Natural killer cell (primary cell): Measurements from ENCODE around the gene ZNF778. TPM values are rescaled to one million over a fixed set of nuclear protein-coding genes. Genes with fewer than 3 reads are reported as not detected.
"Not testable (repeated sequence)": the region's sequence is repeated elsewhere in the genome, so short reads cannot be mapped to it uniquely, and the experiment has no call there.

Experiments used
- ATAC-seq, 3 donors: fragments of 150-1000 bp in 2 of 3; fragments of 200-7000 bp in 1 of 3; cut with Tn5 transposase; 1 replicate in 1 of 3; 2 replicates in 2 of 3; pipeline ENCODE4 v1.10.0; 2021; ENCODE audit warnings: mild to moderate bottlenecking in 2 of 3, moderate library complexity in 2 of 3
- DNase-seq, 2 donors: peaks; one replicate each; pipeline versions ENCODE4 v3.0.0 to v3.0.0-alpha.2; 2013 to 2021; ENCODE audit warnings: mixed read lengths in 1 of 2
- H3K27ac ChIP-seq: one replicate; pipeline ENCODE4 v1.5.1; 2013; ENCODE audit warnings: mild to moderate bottlenecking, low read length
- H3K27me3 ChIP-seq: one replicate; pipeline ENCODE4 v1.6.1; 2013; ENCODE audit warnings: low read length; ENCODE audit not compliant: control insufficient read depth, insufficient read depth
- H3K36me3 ChIP-seq: one replicate; pipeline ENCODE4 v1.6.1; 2013; ENCODE audit warnings: low read length; ENCODE audit not compliant: control insufficient read depth, insufficient read depth
- H3K4me1 ChIP-seq: one replicate; pipeline ENCODE4 v1.6.1; 2013; ENCODE audit warnings: low read length; ENCODE audit not compliant: control insufficient read depth, insufficient read depth
- H3K4me3 ChIP-seq: one replicate; pipeline ENCODE4 v1.5.1; 2013; ENCODE audit warnings: low read length
- H3K9me3 ChIP-seq: one replicate; pipeline ENCODE4 v1.6.1; 2013; ENCODE audit warnings: low read length; ENCODE audit not compliant: control insufficient read depth, insufficient read depth
- H3K27ac Mint-ChIP-seq, 2 donors: one replicate each; pipeline ENCODE4 v1.8.0; 2022; ENCODE audit warnings: mild to moderate bottlenecking in 2 of 2, mixed read lengths in 2 of 2, moderate library complexity in 1 of 2
- H3K27me3 Mint-ChIP-seq, 2 donors: one replicate each; pipeline ENCODE4 v1.8.0; 2022; ENCODE audit warnings: low read depth in 2 of 2, mixed read lengths in 2 of 2
- H3K36me3 Mint-ChIP-seq: one replicate; pipeline ENCODE4 v1.8.0; 2022; ENCODE audit warnings: mixed read lengths
- H3K4me1 Mint-ChIP-seq, 2 donors: one replicate each; pipeline ENCODE4 v1.8.0; 2022; ENCODE audit warnings: mixed read lengths in 2 of 2
- H3K4me3 Mint-ChIP-seq: one replicate; pipeline ENCODE4 v1.8.0; 2022; ENCODE audit warnings: mild to moderate bottlenecking, moderate library complexity, mixed read lengths
- H3K9me3 Mint-ChIP-seq, 2 donors: one replicate each; pipeline ENCODE4 v1.8.0; 2022; ENCODE audit warnings: mixed read lengths in 2 of 2
- CTCF ChIP-seq: fragments of 200-600 bp; IDR thresholded peaks from one replicate; pipeline ENCODE4 v1.8.0; 2022; ENCODE audit warnings: antibody characterized with exemption
- WGBS: methylation state at CpG from one replicate; pipeline ENCODE4 v1.1.7; 2013; ENCODE audit warnings: missing lambda C conversion rate; ENCODE audit not compliant: insufficient coverage; 5-methylcytosine and 5-hydroxymethylcytosine counted together
- intact Hi-C: fragments of 100-400 bp; cut with micrococcal nuclease; formaldehyde crosslinking; loops from one replicate; pipeline ENCODE4 v1.14.2; 2022
- total RNA-seq, 4 donors: library from RNA; stranded (reverse); fragments of 120-200 nt in 1 of 4; gene quantifications; one replicate each; pipeline versions ENCODE4 v1.2.3 to v1.2.4, GENCODE V29; 2013 to 2022

Gene ZNF778
- total RNA-seq, 3 donors from 2014 or later (not counting 1 experiment from before 2014, with no cell fraction given) = 7.0 to 14.1 (median 11.8) TPM

- Histone ChIP-seq H3K27me3 (no peaks in the 10 kb centered on the region), H3K27ac (no peak overlapping the region), H3K36me3 (no peaks in the 10 kb centered on the region), H3K4me3 (no peak overlapping the region), H3K4me1 (peaks cover 12% of the 10 kb centered on the region), H3K9me3 (peaks cover 10% of the 10 kb centered on the region)
- peak overlapping the region; percentile 81 for H3K4me3 Mint-ChIP-seq
- WGBS = 7% methylated on average over 78 of the region's 78 CpGs
- no peaks in the 10 kb centered on the region for H3K36me3 Mint-ChIP-seq
- no peak for TF ChIP-seq CTCF
- H3K9me3 Mint-ChIP-seq = peaks cover 2 to 10% of the 10 kb centered on the region in 2 donors
- intact Hi-C loops = loop anchor here (10.0 kb wide), 1 partner anchor 68 kb away; no protein-coding TSS in a partner anchor
- peak; percentile 93 to 100 (median 97) for ATAC-seq
- no peaks in the 10 kb centered on the region for H3K27me3 Mint-ChIP-seq
- DNase-seq = peak; percentile 94
- no peak overlapping the region for H3K27ac Mint-ChIP-seq
- H3K4me1 Mint-ChIP-seq = peaks cover 6 to 9% of the 10 kb centered on the region in 2 donors
Observed at GRCh38 chr16:89246903-89247733, 29.6 kb downstream of the ZNF778 start.

- not testable (repeated sequence) for DNase-seq, H3K27ac Mint-ChIP-seq, H3K27me3 Mint-ChIP-seq, H3K9me3 Mint-ChIP-seq, H3K36me3 Mint-ChIP-seq, H3K4me1 Mint-ChIP-seq, H3K27ac ChIP-seq, H3K36me3 ChIP-seq, H3K27me3 ChIP-seq
- H3K4me1 ChIP-seq = peaks cover 12% of the 10 kb centered on the region
- peak in 2 of 3 donors; percentile 42 to 58 for ATAC-seq
- intact Hi-C loops = loop anchor here (10.0 kb wide), 1 partner anchor 67 kb away; no protein-coding TSS in a partner anchor
- H3K4me3 ChIP-seq = peak overlapping the region; percentile 31
- 2% methylated on average over 45 of the region's 45 CpGs for WGBS
- H3K9me3 ChIP-seq = peaks cover 10% of the 10 kb centered on the region
- peak overlapping the region; percentile 81 for H3K4me3 Mint-ChIP-seq
Observed at GRCh38 chr16:89247734-89248075, 30.2 kb downstream of the ZNF778 start.

- Mint-ChIP-seq H3K4me3 (peak overlapping the region; percentile 77), H3K9me3 (peaks cover 2 to 10% of the 10 kb centered on the region in 2 donors), H3K36me3 (no peaks in the 10 kb centered on the region), H3K27me3 (no peaks in the 10 kb centered on the region), H3K4me1 (peaks cover 0 to 6% of the 10 kb centered on the region in 2 donors), H3K27ac (no peak overlapping the region)
- H3K27ac ChIP-seq = no peak overlapping the region
- DNase-seq (peak in 1 of 2 donors; percentile 27), ATAC-seq (no peak)
- peaks cover 12% of the 10 kb centered on the region for H3K4me1 ChIP-seq
- H3K9me3 ChIP-seq = peaks cover 10% of the 10 kb centered on the region
- 62% methylated on average over 69 of the region's 69 CpGs for WGBS
- intact Hi-C loops = loop anchor here (10.0 kb wide), 1 partner anchor 66 kb away; no protein-coding TSS in a partner anchor
- H3K36me3 ChIP-seq = no peaks in the 10 kb centered on the region
- H3K4me3 ChIP-seq = peak overlapping the region; percentile 31
- no peak for TF ChIP-seq CTCF
- no peaks in the 10 kb centered on the region for H3K27me3 ChIP-seq
Observed at GRCh38 chr16:89248196-89248982, 30.9 kb downstream of the ZNF778 start.
